ENCODE data around the gene KRT7.

KRT7 gene

DNA sequence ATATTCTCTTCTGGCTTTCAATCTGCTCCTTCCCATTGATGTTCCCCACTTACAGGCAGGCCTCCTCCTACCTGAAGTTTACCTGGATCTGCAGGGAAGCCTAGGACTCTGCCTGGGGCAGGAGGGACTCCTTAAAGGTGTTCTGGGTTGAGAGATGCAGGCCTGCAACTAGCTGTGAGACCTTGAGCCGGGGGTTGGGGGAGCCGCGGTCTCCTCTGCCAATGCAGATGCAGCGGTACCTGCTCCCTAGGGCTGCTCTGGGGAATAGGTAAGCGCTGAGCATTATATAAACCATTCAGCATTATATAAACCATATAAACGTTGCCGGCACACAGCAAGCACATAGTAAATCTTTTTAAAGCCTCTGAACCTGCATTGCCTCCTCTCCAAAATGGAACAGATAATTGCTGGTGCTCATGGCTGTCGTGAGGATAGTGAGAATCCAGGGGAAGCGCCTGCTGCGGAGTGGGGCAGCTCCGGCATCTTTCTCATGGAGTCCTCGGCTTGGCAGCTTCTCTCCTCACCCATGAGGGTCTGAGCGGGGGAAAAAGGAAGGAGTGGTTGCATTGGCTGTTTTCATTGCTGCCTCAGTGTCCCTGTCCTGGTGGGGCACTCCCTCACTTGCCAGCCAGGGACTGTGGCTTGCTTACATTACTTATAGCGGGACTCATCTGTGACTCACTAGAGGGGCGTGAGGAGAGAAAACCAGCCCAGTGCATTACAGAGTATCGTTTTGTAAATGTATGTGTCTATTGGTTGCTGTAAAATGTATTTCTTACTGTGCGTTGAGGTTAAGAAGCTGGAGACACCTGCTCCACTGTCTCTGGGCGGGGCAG, 28.7 kb upstream of the KRT7 start:
- H3K27me3 Mint-ChIP-seq: peaks cover 8% of the 10 kb centered on the region

GRCh38 chr12:52204931-52205505, 28.0 kb upstream of the KRT7 start:
- Mint-ChIP-seq H3K9me3 (no peaks in the 10 kb centered on the region), H3K27me3 (peaks cover 9% of the 10 kb centered on the region), H3K4me1 (ENCODE audit: low read depth) (peaks cover 80% of the 10 kb centered on the region)

More for the DNA sequence above, 28.7 kb upstream of the KRT7 start:
- Mint-ChIP-seq H3K4me3 (no peak overlapping the region), H3K4me1 (ENCODE audit: low read depth) (peaks cover 80% of the 10 kb centered on the region), H3K27ac (peak overlapping the region; percentile 65), H3K9me3 (no peaks in the 10 kb centered on the region), H3K36me3 (ENCODE audit: low read depth) (no peaks in the 10 kb centered on the region)
- intact Hi-C loops (cut with micrococcal nuclease): no loop called here

GRCh38 chr12:52205612-52206303, 27.3 kb upstream of the KRT7 start:
- Mint-ChIP-seq H3K27me3 (peaks cover 9% of the 10 kb centered on the region), H3K36me3 (ENCODE audit: low read depth) (no peaks in the 10 kb centered on the region), H3K4me3 (no peak overlapping the region), H3K27ac (no peak overlapping the region), H3K9me3 (no peaks in the 10 kb centered on the region), H3K4me1 (ENCODE audit: low read depth) (peaks cover 77% of the 10 kb centered on the region)
- intact Hi-C loops (cut with micrococcal nuclease): no loop called here

More at GRCh38 chr12:52204931-52205505, 28.0 kb upstream of the KRT7 start:
- intact Hi-C loops (cut with micrococcal nuclease): no loop called here
- no peaks in the 10 kb centered on the region for H3K36me3 Mint-ChIP-seq (ENCODE audit: low read depth)
- no peak overlapping the region for H3K27ac Mint-ChIP-seq
- no peak overlapping the region for H3K4me3 Mint-ChIP-seq

DNA sequence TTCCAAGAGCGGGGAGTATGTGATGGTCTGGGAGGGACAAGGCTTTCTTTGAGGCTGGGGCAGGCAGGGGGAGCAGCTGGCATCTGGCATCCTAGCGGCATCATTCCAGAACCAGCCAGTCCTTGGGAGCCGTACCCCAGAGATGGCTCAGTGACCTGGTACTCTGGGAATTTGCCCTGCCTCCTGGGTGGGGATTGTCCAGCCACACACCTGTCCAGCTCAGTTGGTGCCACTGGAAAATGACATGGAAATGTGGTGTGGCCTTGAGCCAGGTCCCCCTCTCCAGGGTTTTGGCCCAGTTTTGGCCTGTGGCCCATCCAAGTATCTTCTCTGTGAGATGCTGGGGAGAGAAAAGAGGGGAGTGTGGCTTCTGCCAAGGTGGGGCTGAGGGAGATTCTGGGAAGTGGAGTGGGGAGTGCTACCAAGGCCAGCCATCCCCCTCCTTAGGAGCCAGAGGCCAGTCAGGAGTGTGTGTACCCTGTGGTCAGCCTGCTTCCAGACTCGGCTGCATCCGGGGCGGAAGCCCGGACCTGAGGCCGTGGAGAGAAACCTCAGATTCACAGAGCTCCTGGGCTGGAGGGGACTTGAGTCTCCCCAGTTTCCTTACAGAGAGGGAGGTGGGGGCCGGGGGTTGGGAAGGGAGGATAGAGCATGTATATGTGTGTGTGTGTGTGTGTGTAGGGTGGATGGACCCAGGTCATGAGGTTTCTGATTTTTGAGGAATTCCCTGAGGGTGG, 26.6 kb upstream of the KRT7 start:
- H3K9me3 Mint-ChIP-seq: no peaks in the 10 kb centered on the region
- H3K27ac Mint-ChIP-seq: peak overlapping the region; percentile 13
- peaks cover 9% of the 10 kb centered on the region for H3K27me3 Mint-ChIP-seq
- H3K4me3 Mint-ChIP-seq: no peak overlapping the region
- H3K4me1 Mint-ChIP-seq (ENCODE audit: low read depth): peaks cover 77% of the 10 kb centered on the region
- H3K36me3 Mint-ChIP-seq (ENCODE audit: low read depth): no peaks in the 10 kb centered on the region
- intact Hi-C loops (cut with micrococcal nuclease): no loop called here

GRCh38 chr12:52207106-52207505, 25.9 kb upstream of the KRT7 start:
- Mint-ChIP-seq H3K9me3 (no peaks in the 10 kb centered on the region), H3K36me3 (ENCODE audit: low read depth) (no peaks in the 10 kb centered on the region), H3K4me3 (no peak overlapping the region), H3K27me3 (peaks cover 7% of the 10 kb centered on the region), H3K4me1 (ENCODE audit: low read depth) (peaks cover 74% of the 10 kb centered on the region), H3K27ac (peak overlapping the region; percentile 13)
- intact Hi-C loops (cut with micrococcal nuclease): no loop called here

DNA sequence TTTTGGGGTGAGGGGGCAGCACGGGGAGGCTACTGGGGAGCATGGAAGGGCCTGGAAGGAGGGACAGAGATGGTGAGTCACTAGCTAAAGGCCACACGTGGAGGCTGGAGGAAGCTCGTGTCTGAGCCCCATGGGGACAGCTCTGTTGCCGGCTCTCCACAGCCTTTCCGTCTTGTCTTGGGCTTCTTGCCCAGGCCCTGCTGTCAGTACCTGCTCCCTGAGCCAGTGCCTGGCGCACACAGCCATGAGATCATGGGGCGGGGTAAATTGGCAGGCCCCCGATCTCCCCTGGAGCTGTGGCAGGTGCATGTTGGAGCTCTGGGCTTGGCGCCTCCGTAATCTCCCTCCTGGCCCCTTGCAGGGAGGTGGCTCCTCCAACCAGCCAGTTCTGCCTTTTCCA, 25.1 kb upstream of the KRT7 start:
- Mint-ChIP-seq H3K4me3 (no peak overlapping the region), H3K9me3 (no peaks in the 10 kb centered on the region), H3K36me3 (ENCODE audit: low read depth) (no peaks in the 10 kb centered on the region), H3K27me3 (peaks cover 7% of the 10 kb centered on the region), H3K4me1 (ENCODE audit: low read depth) (peaks cover 66% of the 10 kb centered on the region), H3K27ac (no peak overlapping the region)
- intact Hi-C loops (cut with micrococcal nuclease): no loop called here

DNA sequence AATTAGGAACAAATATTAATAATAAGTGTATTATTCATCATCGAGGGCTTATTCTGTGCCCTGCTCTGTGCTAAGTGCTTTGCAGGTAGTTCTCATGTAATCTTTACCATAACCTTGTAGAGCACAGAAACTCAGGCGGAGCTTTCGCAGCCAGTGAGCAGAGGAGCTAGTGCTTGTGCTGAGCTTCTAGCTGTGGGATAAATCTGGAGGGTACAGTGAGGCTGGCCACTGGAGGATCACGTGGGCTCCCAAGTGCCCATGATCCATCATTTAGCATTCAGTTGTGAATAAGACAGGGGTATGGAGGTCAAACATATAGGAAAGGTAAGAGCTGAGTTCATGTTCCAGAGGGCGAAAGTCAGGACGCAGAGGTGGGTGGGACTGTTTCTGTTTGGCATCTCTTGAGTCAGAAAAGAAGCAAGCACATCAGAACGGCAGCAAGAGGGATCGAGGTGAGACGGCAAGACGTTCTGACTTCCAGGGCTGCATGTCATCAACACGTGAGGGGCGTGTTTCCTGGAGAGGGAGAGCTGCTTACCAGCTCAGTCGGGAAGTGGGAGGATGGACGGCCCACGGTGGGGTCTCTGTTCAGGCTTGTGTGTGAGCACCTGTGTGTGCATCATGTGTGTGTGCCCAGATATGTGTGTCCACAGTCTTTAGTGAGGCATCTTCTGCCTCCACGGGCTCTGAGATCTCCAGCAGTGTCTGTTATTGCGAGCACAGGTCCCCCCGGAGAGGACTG, 24.4 kb upstream of the KRT7 start:
- Mint-ChIP-seq H3K9me3 (no peaks in the 10 kb centered on the region), H3K27ac (no peak overlapping the region), H3K36me3 (ENCODE audit: low read depth) (no peaks in the 10 kb centered on the region), H3K27me3 (peaks cover 10% of the 10 kb centered on the region), H3K4me1 (ENCODE audit: low read depth) (peaks cover 66% of the 10 kb centered on the region), H3K4me3 (no peak overlapping the region)
- intact Hi-C loops (cut with micrococcal nuclease): no loop called here

DNA sequence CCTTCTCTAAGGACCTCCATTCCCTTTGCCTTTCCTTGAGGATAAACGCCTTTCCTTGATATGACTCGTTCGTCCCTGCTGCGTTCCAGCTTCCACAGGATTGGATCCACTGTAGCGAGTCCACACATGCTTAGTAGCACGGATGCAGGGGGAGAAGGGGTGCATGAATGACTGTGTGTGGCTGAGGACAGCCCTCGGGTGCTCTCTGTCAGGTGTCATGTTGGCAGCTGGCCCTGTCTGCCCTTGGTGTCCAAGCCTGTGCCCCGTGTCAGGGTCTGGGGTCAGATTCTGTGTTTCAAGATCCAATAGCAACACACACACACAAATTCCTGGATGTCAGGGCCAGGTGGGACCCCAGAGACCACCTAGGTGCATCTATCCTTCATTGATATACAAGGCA, 23.7 kb upstream of the KRT7 start:
- Mint-ChIP-seq H3K4me1 (ENCODE audit: low read depth) (peaks cover 63% of the 10 kb centered on the region), H3K36me3 (ENCODE audit: low read depth) (no peaks in the 10 kb centered on the region), H3K27ac (no peak overlapping the region), H3K9me3 (no peaks in the 10 kb centered on the region), H3K4me3 (no peak overlapping the region), H3K27me3 (peaks cover 10% of the 10 kb centered on the region)
- intact Hi-C loops (cut with micrococcal nuclease): no loop called here

DNA sequence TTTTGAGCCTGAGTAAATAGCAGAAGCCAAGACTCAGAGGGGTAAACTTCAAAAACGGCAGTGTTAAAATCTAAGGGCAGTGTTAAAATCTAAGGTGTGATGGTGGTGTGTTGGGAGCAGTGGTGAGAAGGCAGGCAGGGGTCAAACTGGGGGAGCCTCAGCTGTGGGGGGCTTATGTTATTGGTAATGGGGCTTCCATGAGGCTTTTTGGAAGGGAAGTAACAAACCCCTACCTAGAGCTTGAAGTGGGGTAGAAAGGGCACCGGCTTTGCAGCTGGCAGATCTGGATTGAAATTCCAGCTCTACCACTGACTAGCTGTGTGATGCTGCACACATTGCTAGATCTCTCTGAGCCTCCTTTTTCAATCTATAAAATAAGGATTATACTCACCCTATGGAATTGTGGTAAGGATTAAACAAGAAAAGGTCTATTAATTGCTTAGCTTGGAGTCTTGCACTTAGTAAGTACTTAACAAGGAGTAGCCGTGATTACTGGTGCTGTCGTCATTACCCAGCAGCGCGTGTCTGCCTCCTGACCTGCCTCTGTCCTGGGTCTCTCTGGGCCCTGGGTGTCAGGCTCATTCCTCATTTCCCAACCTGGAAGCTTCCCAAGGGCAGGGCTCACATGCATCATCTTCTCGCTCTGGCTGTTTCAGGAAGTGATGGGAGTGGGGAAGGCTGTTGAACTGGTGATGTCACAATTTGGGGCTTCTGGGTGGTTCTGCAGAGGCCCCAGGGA, 22.7 kb upstream of the KRT7 start:
- Mint-ChIP-seq H3K27ac (no peak overlapping the region), H3K4me1 (ENCODE audit: low read depth) (peaks cover 64% of the 10 kb centered on the region), H3K4me3 (no peak overlapping the region), H3K27me3 (peaks cover 12% of the 10 kb centered on the region), H3K36me3 (ENCODE audit: low read depth) (no peaks in the 10 kb centered on the region), H3K9me3 (no peaks in the 10 kb centered on the region)
- intact Hi-C loops (cut with micrococcal nuclease): no loop called here

- Mint-ChIP-seq H3K27ac (peak overlapping the region; percentile 10), H3K4me3 (no peak overlapping the region), H3K4me1 (ENCODE audit: low read depth) (peaks cover 60% of the 10 kb centered on the region), H3K36me3 (ENCODE audit: low read depth) (no peaks in the 10 kb centered on the region), H3K27me3 (peaks cover 12% of the 10 kb centered on the region), H3K9me3 (no peaks in the 10 kb centered on the region)
- intact Hi-C loops (cut with micrococcal nuclease): no loop called here
Observed at GRCh38 chr12:52210925-52211650, 22.0 kb upstream of the KRT7 start.

- H3K4me1 Mint-ChIP-seq (ENCODE audit: low read depth): peaks cover 52% of the 10 kb centered on the region
- H3K9me3 Mint-ChIP-seq: no peaks in the 10 kb centered on the region
- H3K4me3 Mint-ChIP-seq: no peak overlapping the region
- intact Hi-C loops (cut with micrococcal nuclease): no loop called here
- no peaks in the 10 kb centered on the region for H3K36me3 Mint-ChIP-seq (ENCODE audit: low read depth)
- peaks cover 11% of the 10 kb centered on the region for H3K27me3 Mint-ChIP-seq
- H3K27ac Mint-ChIP-seq: peak overlapping the region; percentile 10
Observed at GRCh38 chr12:52211716-52212585, 21.1 kb upstream of the KRT7 start.
